ENCODE data around the gene KCNS1. TPM values are rescaled to one million over a fixed set of nuclear protein-coding genes. Genes with fewer than 3 reads are reported as not detected.

KCNS1 gene
- total and polyA plus RNA-seq, 8 donors = 0.04 to 1.3 (median 0.09) TPM; not detected in 1

- H3K36me3 ChIP-seq = no peaks in the 10 kb centered on the region
- H3K27ac ChIP-seq = no peak overlapping the region
- ATAC-seq = no peak
- H3K9me3 ChIP-seq = no peaks in the 10 kb centered on the region
- no peak for FAIRE-seq
- H3K27me3 ChIP-seq = no peaks in the 10 kb centered on the region
- H3K4me3 ChIP-seq = no peak overlapping the region
- intact Hi-C loops (cut with DNase I) = no loop called here
- DNase-seq = no peak
- H3K4me1 ChIP-seq = no peaks in the 10 kb centered on the region
- WGBS, 2 donors = 74 to 81% methylated on average over 3 of the region's 3 CpGs
- TF ChIP-seq CTCF (IDR thresholded peaks at IDR 0.05) = no peak
Observed at GRCh38 chr20:45049438-45049837, 51.5 kb downstream of the KCNS1 start.

GRCh38 chr20:45047581-45048119 is 53.3 kb downstream of the KCNS1 start:
- Histone ChIP-seq H3K36me3 (no peaks in the 10 kb centered on the region), H3K9me3 (no peaks in the 10 kb centered on the region), H3K27me3 (no peaks in the 10 kb centered on the region), H3K4me1 (no peaks in the 10 kb centered on the region), H3K4me3 (no peak overlapping the region), H3K27ac (no peak overlapping the region)
- FAIRE-seq (no peak), DNase-seq (no peak), ATAC-seq (no peak)
- intact Hi-C loops (cut with DNase I) = no loop called here
- WGBS, 2 donors = 79 to 86% methylated on average over 2 of the region's 2 CpGs
- no peak for TF ChIP-seq CTCF (IDR thresholded peaks at IDR 0.05)

- TF ChIP-seq CTCF (IDR thresholded peaks at IDR 0.05) = no peak
- Histone ChIP-seq H3K4me1 (peaks cover 0 to 10% (median 8%) of the 10 kb centered on the region in 3 donors), H3K27me3 (no peaks in the 10 kb centered on the region), H3K36me3 (no peaks in the 10 kb centered on the region), H3K27ac (no peak overlapping the region), H3K9me3 (no peaks in the 10 kb centered on the region), H3K4me3 (no peak overlapping the region)
- whole genome bisulfite sequencing, 2 donors = 83 to 89% methylated on average over 3 of the region's 3 CpGs
- FAIRE-seq (no peak), DNase-seq (no peak), ATAC-seq (no peak)
- intact Hi-C loops (cut with DNase I) = no loop called here
Observed at GRCh38 chr20:45044601-45045000, 56.3 kb downstream of the KCNS1 start.

DNA sequence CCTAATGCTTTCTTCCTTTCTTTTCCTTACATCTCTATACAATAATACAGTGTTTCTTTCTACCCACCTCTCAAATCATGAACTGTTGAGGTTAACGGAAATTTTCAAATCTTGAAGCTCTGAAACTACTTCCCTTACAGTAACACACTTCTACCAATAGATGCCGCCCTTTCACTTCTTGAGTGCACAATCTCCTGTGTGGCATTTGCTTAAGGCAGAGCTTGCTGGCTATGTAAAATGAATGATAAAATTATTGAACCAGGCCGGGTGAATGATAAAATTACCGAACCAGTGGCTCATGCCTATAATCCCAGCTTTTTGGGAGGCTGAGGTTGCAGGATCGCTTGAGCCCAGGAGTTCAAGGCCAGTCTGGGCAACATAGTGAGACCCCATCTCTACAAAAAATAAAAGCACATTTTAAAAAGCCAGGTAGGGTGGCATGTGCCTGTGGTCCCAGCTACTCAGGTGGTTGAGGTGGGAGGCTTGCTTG is 56.8 kb downstream of the KCNS1 start:
- H3K36me3 ChIP-seq = no peaks in the 10 kb centered on the region
- H3K9me3 ChIP-seq = no peaks in the 10 kb centered on the region
- peak; percentile 59 to 80 (median 74) for TF ChIP-seq CTCF (IDR thresholded peaks at IDR 0.05)
- peaks cover 0 to 10% (median 8%) of the 10 kb centered on the region in 3 donors for H3K4me1 ChIP-seq
- H3K4me3 ChIP-seq = no peak overlapping the region
- no peaks in the 10 kb centered on the region for H3K27me3 ChIP-seq
- 13 to 14% methylated on average over 5 of the region's 5 CpGs for WGBS, 2 donors
- FAIRE-seq (peak; percentile 92), ATAC-seq (peak; percentile 67 to 96 (median 93)), DNase-seq (peak in 3 of 6 donors; percentile 5 to 40 (median 25))
- intact Hi-C loops (cut with DNase I) = no loop called here
- H3K27ac ChIP-seq = no peak overlapping the region

GRCh38 chr20:45042978-45043377 is 57.9 kb downstream of the KCNS1 start:
- no peak overlapping the region for H3K4me3 ChIP-seq
- no peaks in the 10 kb centered on the region for H3K27me3 ChIP-seq
- H3K9me3 ChIP-seq = no peaks in the 10 kb centered on the region
- FAIRE-seq (no peak), DNase-seq (no peak), ATAC-seq (no peak)
- peaks cover 0 to 12% (median 8%) of the 10 kb centered on the region in 3 donors for H3K4me1 ChIP-seq
- 89 to 91% methylated on average over 1 of the region's 1 CpG for WGBS, 2 donors
- no peaks in the 10 kb centered on the region for H3K36me3 ChIP-seq
- H3K27ac ChIP-seq = no peak overlapping the region
- intact Hi-C loops (cut with DNase I) = no loop called here
- no peak for TF ChIP-seq CTCF (IDR thresholded peaks at IDR 0.05)
